A673 (cell line): ENCODE measurements around the gene TAOK3. TPM values are rescaled to one million over a fixed set of nuclear protein-coding genes. Genes with fewer than 3 reads are reported as not detected.

Experiments
- BruUV-seq: library from RNA; stranded (reverse); fragments of 400-500 nt; replicated peaks from 2 replicates; lab custom pipeline; 2021; lab: Mats Ljungman, UMichigan
- CTCF ChIA-PET: fragments of 300-600 bp; sonication (Branson Sonifier 250); formaldehyde crosslinking; loops from one replicate; lab custom pipeline; 2022; ENCODE audit warnings: antibody characterized with exemption; lab: Charles Lee
- POLR2A ChIA-PET: fragments of 300-600 bp; sonication (Branson Sonifier 250); formaldehyde crosslinking; loops from one replicate; lab custom pipeline; 2022; ENCODE audit warnings: antibody characterized with exemption; ENCODE audit not compliant: low non-redundant PET; lab: Charles Lee
- DNase-seq: peaks from one replicate; pipeline ENCODE4 v3.0.0-alpha.2; 2015; ENCODE audit warnings: low spot score
- H3K27ac ChIP-seq: fragments of 200-600 bp; sonication (generic); 2 replicates; pipeline ENCODE4 v1.5.1; 2016; ENCODE audit warnings: mixed run types, low read depth, mild to moderate bottlenecking, mixed read lengths, antibody characterized with exemption, low read length; ENCODE audit not compliant: poor library complexity, severe bottlenecking
- H3K27me3 ChIP-seq: fragments of 200-600 bp; sonication (generic); replicated peaks from 2 replicates; pipeline ENCODE4 v1.6.1; 2017; ENCODE audit warnings: mixed run types, low read depth, mild to moderate bottlenecking, mixed read lengths, antibody characterized with exemption, low read length; ENCODE audit not compliant: insufficient read depth, poor library complexity
- H3K36me3 ChIP-seq: fragments of 200-600 bp; sonication (generic); 2 replicates; pipeline ENCODE4 v1.6.1; 2016; ENCODE audit warnings: mixed run types, mild to moderate bottlenecking, mixed read lengths, antibody characterized with exemption, low read length; ENCODE audit not compliant: insufficient read depth, poor library complexity, severe bottlenecking
- H3K4me1 ChIP-seq: fragments of 200-600 bp; sonication (generic); 2 replicates; pipeline ENCODE4 v1.6.1; 2017; ENCODE audit warnings: mixed run types, mild to moderate bottlenecking, mixed read lengths, antibody characterized with exemption, low read length; ENCODE audit not compliant: insufficient read depth, poor library complexity, severe bottlenecking
- H3K4me3 ChIP-seq: fragments of 200-600 bp; sonication (generic); 2 replicates; pipeline ENCODE4 v1.5.1; 2016; ENCODE audit warnings: low read depth, mixed run types, mild to moderate bottlenecking, mixed read lengths, low read length; ENCODE audit not compliant: poor library complexity, severe bottlenecking
- H3K9me3 ChIP-seq: fragments of 200-600 bp; sonication (generic); 2 replicates; pipeline ENCODE4 v1.6.1; 2016; ENCODE audit warnings: mixed run types, low read depth, mild to moderate bottlenecking, mixed read lengths, antibody characterized with exemption, low read length; ENCODE audit not compliant: poor library complexity, severe bottlenecking
- EZH2 ChIP-seq: fragments of 200-600 bp; sonication (generic); IDR thresholded peaks from 2 replicates; pipeline ENCODE4 v1.6.1; 2017; ENCODE audit warnings: borderline replicate concordance, low read depth, mild to moderate bottlenecking, mixed read lengths, antibody characterized with exemption, low read length; ENCODE audit not compliant: poor library complexity, severe bottlenecking
- intact Hi-C: fragments of 100-400 bp; cut with micrococcal nuclease; formaldehyde crosslinking; loops from one replicate; pipeline ENCODE4 v1.10.0; 2022; ENCODE audit not compliant: unreplicated experiment
- total RNA-seq: library from RNA; stranded (reverse); gene quantifications from 2 replicates; pipeline ENCODE4 v1.2.3, GENCODE V29; 2021
- TF ChIP-seq, protein P1 (sequence below): fragments of 300-800, 200-600 bp; sonication (generic); conservative IDR thresholded peaks from 2 replicates; pipeline ENCODE4 v1.5.1; 2017; ENCODE audit warnings: low read depth, mild to moderate bottlenecking, antibody characterized with exemption, low read length, moderate library complexity, mixed read lengths

TAOK3 gene
- total RNA-seq, 1 experiment from 2014 or later: 48.9 TPM

DNA sequence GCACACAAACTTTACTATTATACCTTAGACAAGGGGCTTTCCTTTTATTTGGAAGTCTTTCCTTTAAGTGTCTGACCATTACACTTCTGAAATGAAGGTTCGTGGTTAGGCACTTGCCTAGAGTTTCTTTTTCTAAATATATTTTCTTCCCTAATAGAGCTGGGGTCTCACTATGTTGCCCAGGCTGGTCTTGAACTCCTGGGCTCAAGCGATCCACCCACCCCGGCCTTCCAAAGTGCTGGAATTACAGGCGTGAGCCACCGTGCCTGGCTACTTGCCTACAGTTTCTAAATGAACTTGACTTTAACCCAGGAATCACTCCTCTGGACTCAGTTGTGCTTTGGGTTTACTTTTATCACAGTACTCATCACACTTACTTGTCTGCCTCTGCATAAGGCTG lies 179.2 kb downstream of the TAOK3 start:
- Histone ChIP-seq H3K9me3 (no peaks in the 10 kb centered on the region), H3K4me1 (no peaks in the 10 kb centered on the region), H3K4me3 (no peak overlapping the region), H3K27ac (no peak overlapping the region), H3K27me3 (no peaks in the 10 kb centered on the region), H3K36me3 (peaks cover 2% of the 10 kb centered on the region)
- no TSS peak for BruUV-seq
- no peak for DNase-seq
- TF ChIP-seq, protein P1, sequence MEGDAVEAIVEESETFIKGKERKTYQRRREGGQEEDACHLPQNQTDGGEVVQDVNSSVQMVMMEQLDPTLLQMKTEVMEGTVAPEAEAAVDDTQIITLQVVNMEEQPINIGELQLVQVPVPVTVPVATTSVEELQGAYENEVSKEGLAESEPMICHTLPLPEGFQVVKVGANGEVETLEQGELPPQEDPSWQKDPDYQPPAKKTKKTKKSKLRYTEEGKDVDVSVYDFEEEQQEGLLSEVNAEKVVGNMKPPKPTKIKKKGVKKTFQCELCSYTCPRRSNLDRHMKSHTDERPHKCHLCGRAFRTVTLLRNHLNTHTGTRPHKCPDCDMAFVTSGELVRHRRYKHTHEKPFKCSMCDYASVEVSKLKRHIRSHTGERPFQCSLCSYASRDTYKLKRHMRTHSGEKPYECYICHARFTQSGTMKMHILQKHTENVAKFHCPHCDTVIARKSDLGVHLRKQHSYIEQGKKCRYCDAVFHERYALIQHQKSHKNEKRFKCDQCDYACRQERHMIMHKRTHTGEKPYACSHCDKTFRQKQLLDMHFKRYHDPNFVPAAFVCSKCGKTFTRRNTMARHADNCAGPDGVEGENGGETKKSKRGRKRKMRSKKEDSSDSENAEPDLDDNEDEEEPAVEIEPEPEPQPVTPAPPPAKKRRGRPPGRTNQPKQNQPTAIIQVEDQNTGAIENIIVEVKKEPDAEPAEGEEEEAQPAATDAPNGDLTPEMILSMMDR: no peak
- no peak for TF ChIP-seq EZH2
- CTCF ChIA-PET: no interaction called here
- POLR2A ChIA-PET: no interaction called here
- intact Hi-C loops: no loop called here

GRCh38 chr12:118190266-118190665 lies 182.4 kb downstream of the TAOK3 start:
- no peaks in the 10 kb centered on the region for H3K36me3 ChIP-seq
- DNase-seq: no peak
- H3K27ac ChIP-seq: no peak overlapping the region
- no peaks in the 10 kb centered on the region for H3K9me3 ChIP-seq
- TF ChIP-seq EZH2: no peak
- TF ChIP-seq, protein P1: no peak
- no peaks in the 10 kb centered on the region for H3K4me1 ChIP-seq
- intact Hi-C loops: no loop called here
- no peak overlapping the region for H3K4me3 ChIP-seq
- H3K27me3 ChIP-seq: no peaks in the 10 kb centered on the region
- ChIA-PET CTCF (no interaction called here), POLR2A (no interaction called here)
- BruUV-seq: no TSS peak

DNA sequence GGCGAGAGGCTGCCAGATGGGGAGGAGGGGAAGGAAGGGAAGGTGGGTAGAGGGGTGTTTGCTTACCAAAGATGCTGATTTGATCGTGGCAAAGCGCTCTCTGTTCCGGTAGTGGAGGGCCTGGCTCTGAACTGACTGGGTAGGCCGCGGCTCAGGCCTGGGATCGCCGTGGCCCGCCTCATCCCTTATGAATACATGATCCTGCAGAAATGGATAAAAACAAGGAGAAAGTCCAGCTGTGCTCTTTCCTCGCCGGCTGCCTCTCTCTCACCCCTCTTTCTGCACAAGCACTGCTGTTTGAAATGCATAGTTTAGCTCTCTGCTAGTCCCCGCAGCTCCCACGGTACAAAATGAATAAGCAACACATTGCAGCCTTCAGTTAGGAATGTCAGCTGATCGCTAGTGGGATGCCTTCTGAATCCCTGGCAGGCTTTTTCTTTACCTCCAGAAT lies 182.9 kb downstream of the TAOK3 start:
- Histone ChIP-seq H3K4me3 (no peak overlapping the region), H3K27me3 (no peaks in the 10 kb centered on the region), H3K36me3 (no peaks in the 10 kb centered on the region), H3K9me3 (no peaks in the 10 kb centered on the region), H3K4me1 (no peaks in the 10 kb centered on the region), H3K27ac (no peak overlapping the region)
- ChIA-PET POLR2A (no interaction called here), CTCF (no interaction called here)
- DNase-seq: no peak
- no TSS peak for BruUV-seq
- intact Hi-C loops: no loop called here
- TF ChIP-seq, protein P1: no peak
- no peak for TF ChIP-seq EZH2
